ENCODE measurements around the gene LRRFIP2. TPM values are rescaled to one million over a fixed set of nuclear protein-coding genes. Genes with fewer than 3 reads are reported as not detected.

LRRFIP2 gene
- total and polyA plus RNA-seq, 2 donors (not counting 1 experiment from before 2014, with no cell fraction given): 8.6 to 49.2 TPM

DNA sequence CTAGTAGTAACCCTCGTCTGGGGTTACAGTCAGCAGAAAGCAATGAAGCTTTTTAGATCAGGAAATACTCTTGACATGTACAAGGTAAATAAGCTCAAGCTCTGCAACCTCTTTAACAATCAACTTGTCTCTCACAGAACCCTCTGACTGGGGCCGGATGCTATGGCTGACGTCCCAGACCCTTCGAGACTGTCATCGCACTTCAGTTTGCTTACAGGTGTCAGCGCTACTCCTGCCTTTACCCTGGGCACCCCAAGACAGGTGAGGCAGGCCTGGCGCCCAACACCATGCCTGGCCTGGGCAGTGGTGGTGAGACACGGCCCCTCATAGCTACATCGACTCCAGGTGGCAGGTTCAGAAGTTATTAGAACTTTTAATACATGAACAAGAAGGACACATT lies 30.6 kb downstream of the LRRFIP2 start:
- H3K4me2 ChIP-seq (replicated peaks; ENCODE audit: low read depth, low read length, poor library complexity, severe bottlenecking): no peak overlapping the region
- H3K27ac Mint-ChIP-seq: no peak overlapping the region
- H2AFZ ChIP-seq (ENCODE audit: insufficient read depth, low read depth, low read length, poor library complexity, severe bottlenecking): no peak overlapping the region
- POLR2A ChIA-PET: no interaction called here
- H3K9me3 Mint-ChIP-seq (ENCODE audit: insufficient read depth): no peaks in the 10 kb centered on the region
- no peak overlapping the region for H3K4me3 Mint-ChIP-seq
- 98% methylated on average over 7 of the region's 9 CpGs for WGBS (ENCODE audit: insufficient coverage)
- TF ChIP-seq, protein P1, sequence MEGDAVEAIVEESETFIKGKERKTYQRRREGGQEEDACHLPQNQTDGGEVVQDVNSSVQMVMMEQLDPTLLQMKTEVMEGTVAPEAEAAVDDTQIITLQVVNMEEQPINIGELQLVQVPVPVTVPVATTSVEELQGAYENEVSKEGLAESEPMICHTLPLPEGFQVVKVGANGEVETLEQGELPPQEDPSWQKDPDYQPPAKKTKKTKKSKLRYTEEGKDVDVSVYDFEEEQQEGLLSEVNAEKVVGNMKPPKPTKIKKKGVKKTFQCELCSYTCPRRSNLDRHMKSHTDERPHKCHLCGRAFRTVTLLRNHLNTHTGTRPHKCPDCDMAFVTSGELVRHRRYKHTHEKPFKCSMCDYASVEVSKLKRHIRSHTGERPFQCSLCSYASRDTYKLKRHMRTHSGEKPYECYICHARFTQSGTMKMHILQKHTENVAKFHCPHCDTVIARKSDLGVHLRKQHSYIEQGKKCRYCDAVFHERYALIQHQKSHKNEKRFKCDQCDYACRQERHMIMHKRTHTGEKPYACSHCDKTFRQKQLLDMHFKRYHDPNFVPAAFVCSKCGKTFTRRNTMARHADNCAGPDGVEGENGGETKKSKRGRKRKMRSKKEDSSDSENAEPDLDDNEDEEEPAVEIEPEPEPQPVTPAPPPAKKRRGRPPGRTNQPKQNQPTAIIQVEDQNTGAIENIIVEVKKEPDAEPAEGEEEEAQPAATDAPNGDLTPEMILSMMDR (IDR thresholded peaks at IDR 0.05): no peak
- no peak for TF ChIP-seq EZH2 (IDR thresholded peaks at IDR 0.05; ENCODE audit: borderline replicate concordance, insufficient read depth, low read depth, low read length, poor library complexity, severe bottlenecking)
- no peak overlapping the region for H3K9ac ChIP-seq (ENCODE audit: low read length)
- peaks cover 8 to 10% of the 10 kb centered on the region in 2 experiments for H3K36me3 ChIP-seq (replicated peaks in 1 of 2; ENCODE audit: control extremely low read depth in 1 of 2, control insufficient read depth in 1 of 2, extremely low read depth in 1 of 2, insufficient read depth in 2 of 2, low read length in 1 of 2)
- H3K79me2 ChIP-seq (ENCODE audit: control insufficient read depth, insufficient read depth, low read length): peaks cover 3% of the 10 kb centered on the region
- H3K9me3 ChIP-seq (ENCODE audit: control extremely low read depth in 1 of 3, control insufficient read depth in 2 of 3, insufficient read depth in 1 of 3, low read length in 2 of 3): no peaks in the 10 kb centered on the region
- CTCF ChIA-PET: no interaction called here
- H3K4me3 ChIP-seq (ENCODE audit: control extremely low read depth in 1 of 5, extremely low read depth in 1 of 5, insufficient read depth in 1 of 5, low read depth in 2 of 5, low read length in 4 of 5): no peak overlapping the region
- intact Hi-C loops (cut with micrococcal nuclease): no loop called here
- H3K27me3 ChIP-seq (replicated peaks in 1 of 4; ENCODE audit: control extremely low read depth in 1 of 4, control insufficient read depth in 3 of 4, insufficient read depth in 4 of 4, low read length in 3 of 4): no peaks in the 10 kb centered on the region
- ATAC-seq (ENCODE audit: low read depth) (no peak), DNase-seq (no peak)
- H3K4me1 Mint-ChIP-seq: peaks cover 34% of the 10 kb centered on the region
- H3K27ac ChIP-seq (ENCODE audit: low read length in 2 of 2): no peak overlapping the region
- peaks cover 14 to 24% of the 10 kb centered on the region in 2 donors for H3K4me1 ChIP-seq (ENCODE audit: control insufficient read depth in 2 of 2, insufficient read depth in 2 of 2, low read length in 2 of 2)
- H4K20me1 ChIP-seq (ENCODE audit: control insufficient read depth, insufficient read depth, low read length, poor library complexity, severe bottlenecking): no peaks in the 10 kb centered on the region
- no peaks in the 10 kb centered on the region for H3K27me3 Mint-ChIP-seq

GRCh38 chr3:37141676-37142075 lies 32.7 kb downstream of the LRRFIP2 start:
- 96% methylated on average over 2 of the region's 3 CpGs for WGBS (ENCODE audit: insufficient coverage)
- Mint-ChIP-seq H3K4me1 (peaks cover 22% of the 10 kb centered on the region), H3K4me3 (no peak overlapping the region), H3K27ac (no peak overlapping the region), H3K27me3 (no peaks in the 10 kb centered on the region), H3K9me3 (ENCODE audit: insufficient read depth) (no peaks in the 10 kb centered on the region)
- no peak overlapping the region for H2AFZ ChIP-seq (ENCODE audit: insufficient read depth, low read depth, low read length, poor library complexity, severe bottlenecking)
- no peak overlapping the region for H3K27ac ChIP-seq (ENCODE audit: low read length in 2 of 2)
- CTCF ChIA-PET: no interaction called here
- no peak overlapping the region for H3K4me3 ChIP-seq (ENCODE audit: control extremely low read depth in 1 of 5, extremely low read depth in 1 of 5, insufficient read depth in 1 of 5, low read depth in 2 of 5, low read length in 4 of 5)
- H3K4me2 ChIP-seq (replicated peaks; ENCODE audit: low read depth, low read length, poor library complexity, severe bottlenecking): no peak overlapping the region
- H3K9me3 ChIP-seq (ENCODE audit: control extremely low read depth in 1 of 3, control insufficient read depth in 2 of 3, insufficient read depth in 1 of 3, low read length in 2 of 3): no peaks in the 10 kb centered on the region
- H3K36me3 ChIP-seq (replicated peaks in 1 of 2; ENCODE audit: control extremely low read depth in 1 of 2, control insufficient read depth in 1 of 2, extremely low read depth in 1 of 2, insufficient read depth in 2 of 2, low read length in 1 of 2): peaks cover 6 to 8% of the 10 kb centered on the region in 2 experiments
- no peak for ATAC-seq (ENCODE audit: low read depth)
- POLR2A ChIA-PET: interaction anchor here (0.7 kb wide), 1 partner anchor 168 kb away, joined by 3 read pairs; no protein-coding TSS in a partner anchor
- no peak for TF ChIP-seq EZH2 (IDR thresholded peaks at IDR 0.05; ENCODE audit: borderline replicate concordance, insufficient read depth, low read depth, low read length, poor library complexity, severe bottlenecking)
- TF ChIP-seq, protein P1 (IDR thresholded peaks at IDR 0.05): no peak
- DNase-seq: no peak
- no peaks in the 10 kb centered on the region for H4K20me1 ChIP-seq (ENCODE audit: control insufficient read depth, insufficient read depth, low read length, poor library complexity, severe bottlenecking)
- intact Hi-C loops (cut with micrococcal nuclease): no loop called here
- peaks cover 11 to 16% of the 10 kb centered on the region in 2 donors for H3K4me1 ChIP-seq (ENCODE audit: control insufficient read depth in 2 of 2, insufficient read depth in 2 of 2, low read length in 2 of 2)
- H3K79me2 ChIP-seq (ENCODE audit: control insufficient read depth, insufficient read depth, low read length): peaks cover 3% of the 10 kb centered on the region
- no peak overlapping the region for H3K9ac ChIP-seq (ENCODE audit: low read length)
- no peaks in the 10 kb centered on the region for H3K27me3 ChIP-seq (replicated peaks in 1 of 4; ENCODE audit: control extremely low read depth in 1 of 4, control insufficient read depth in 3 of 4, insufficient read depth in 4 of 4, low read length in 3 of 4)

All from B cell (primary cell).